ENCODE measurements around the gene ATP5F1E. TPM values are rescaled to one million over a fixed set of nuclear protein-coding genes. Genes with fewer than 3 reads are reported as not detected.

ATP5F1E gene
- total RNA-seq, 4 donors from 2014 or later = 13.3 to 57.8 (median 32.4) TPM

DNA sequence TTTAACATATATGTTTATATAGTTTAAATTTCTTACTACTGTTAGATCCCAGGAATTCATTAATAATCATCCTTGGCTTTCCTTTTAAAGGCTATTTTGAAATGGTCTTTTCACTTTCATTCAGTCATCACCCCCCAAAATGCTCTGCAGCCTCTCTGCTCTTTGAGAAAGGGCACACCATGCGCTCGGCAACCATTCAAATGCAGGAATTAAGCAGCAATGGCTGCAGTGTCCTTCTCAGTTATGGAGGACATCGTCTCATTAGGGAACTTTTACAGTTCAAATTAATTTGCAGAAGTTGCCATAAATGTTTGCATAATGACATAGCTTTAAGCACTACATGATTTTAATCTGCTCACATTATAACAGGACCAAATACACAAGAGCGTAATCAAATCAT is 6.6 kb downstream of the ATP5F1E start:
- no peaks in the 10 kb centered on the region for H3K9me3 ChIP-seq
- H3K27me3 ChIP-seq = no peaks in the 10 kb centered on the region
- WGBS, 2 donors = 96% methylated on average over 4 of the region's 4 CpGs
- no peak overlapping the region for H3K27ac ChIP-seq
- intact Hi-C loops (cut with DNase I) = no loop called here
- H3K4me1 ChIP-seq = peaks cover 20 to 25% of the 10 kb centered on the region in 2 donors
- TF ChIP-seq, protein P1, sequence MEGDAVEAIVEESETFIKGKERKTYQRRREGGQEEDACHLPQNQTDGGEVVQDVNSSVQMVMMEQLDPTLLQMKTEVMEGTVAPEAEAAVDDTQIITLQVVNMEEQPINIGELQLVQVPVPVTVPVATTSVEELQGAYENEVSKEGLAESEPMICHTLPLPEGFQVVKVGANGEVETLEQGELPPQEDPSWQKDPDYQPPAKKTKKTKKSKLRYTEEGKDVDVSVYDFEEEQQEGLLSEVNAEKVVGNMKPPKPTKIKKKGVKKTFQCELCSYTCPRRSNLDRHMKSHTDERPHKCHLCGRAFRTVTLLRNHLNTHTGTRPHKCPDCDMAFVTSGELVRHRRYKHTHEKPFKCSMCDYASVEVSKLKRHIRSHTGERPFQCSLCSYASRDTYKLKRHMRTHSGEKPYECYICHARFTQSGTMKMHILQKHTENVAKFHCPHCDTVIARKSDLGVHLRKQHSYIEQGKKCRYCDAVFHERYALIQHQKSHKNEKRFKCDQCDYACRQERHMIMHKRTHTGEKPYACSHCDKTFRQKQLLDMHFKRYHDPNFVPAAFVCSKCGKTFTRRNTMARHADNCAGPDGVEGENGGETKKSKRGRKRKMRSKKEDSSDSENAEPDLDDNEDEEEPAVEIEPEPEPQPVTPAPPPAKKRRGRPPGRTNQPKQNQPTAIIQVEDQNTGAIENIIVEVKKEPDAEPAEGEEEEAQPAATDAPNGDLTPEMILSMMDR (IDR thresholded peaks at IDR 0.05) = no peak
- H3K36me3 ChIP-seq = peaks cover 46 to 47% of the 10 kb centered on the region in 2 donors
- no peak overlapping the region for H3K4me3 ChIP-seq (replicated peaks in 1 of 3)
- DNase-seq = no peak

DNA sequence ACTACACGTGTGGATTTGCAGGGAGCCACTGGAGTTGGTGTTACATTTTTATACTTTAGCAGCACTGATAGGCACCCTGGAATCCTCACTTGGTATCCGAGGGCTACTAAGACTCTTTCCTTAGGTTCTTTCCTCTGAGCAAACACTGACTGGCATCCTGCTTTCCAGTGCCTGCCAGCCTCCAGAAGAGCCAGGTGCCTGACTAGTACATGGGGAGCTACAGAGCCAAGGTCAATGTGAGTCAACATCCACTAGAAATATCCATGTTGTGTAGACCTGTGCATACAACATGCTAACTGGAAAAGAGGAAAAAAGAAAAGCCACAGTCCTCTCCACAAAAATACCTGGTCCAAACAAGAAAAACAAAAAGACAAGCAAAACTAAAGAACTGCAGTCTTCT is 7.0 kb downstream of the ATP5F1E start:
- Histone ChIP-seq H3K9me3 (no peaks in the 10 kb centered on the region), H3K4me1 (peaks cover 16 to 21% of the 10 kb centered on the region in 2 donors), H3K27me3 (no peaks in the 10 kb centered on the region), H3K27ac (no peak overlapping the region), H3K4me3 (replicated peaks in 1 of 3) (no peak overlapping the region), H3K36me3 (peaks cover 46% of the 10 kb centered on the region in 2 donors)
- intact Hi-C loops (cut with DNase I) = no loop called here
- no peak for DNase-seq
- TF ChIP-seq, protein P1 (IDR thresholded peaks at IDR 0.05) = no peak
- TF ChIP-seq POLR2A (IDR thresholded peaks at IDR 0.05) = no peak
- WGBS, 2 donors = 71 to 94% methylated on average over 2 of the region's 2 CpGs

DNA sequence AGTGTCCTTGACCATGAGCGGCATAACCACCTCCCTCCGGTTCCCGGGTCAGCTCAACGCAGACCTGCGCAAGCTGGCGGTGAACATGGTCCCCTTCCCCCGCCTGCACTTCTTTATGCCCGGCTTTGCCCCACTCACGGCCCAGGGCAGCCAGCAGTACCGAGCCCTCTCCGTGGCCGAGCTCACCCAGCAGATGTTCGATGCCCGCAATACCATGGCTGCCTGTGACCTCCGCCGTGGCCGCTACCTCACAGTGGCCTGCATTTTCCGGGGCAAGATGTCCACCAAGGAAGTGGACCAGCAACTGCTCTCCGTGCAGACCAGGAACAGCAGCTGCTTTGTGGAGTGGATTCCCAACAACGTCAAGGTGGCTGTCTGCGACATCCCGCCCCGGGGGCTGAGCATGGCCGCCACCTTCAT is 8.0 kb downstream of the ATP5F1E start:
- DNase-seq = no peak
- peaks cover 10 to 13% of the 10 kb centered on the region in 2 donors for H3K4me1 ChIP-seq
- intact Hi-C loops (cut with DNase I) = no loop called here
- no peak overlapping the region for H3K27ac ChIP-seq
- peaks cover 43 to 44% of the 10 kb centered on the region in 2 donors for H3K36me3 ChIP-seq
- TF ChIP-seq, protein P1 (IDR thresholded peaks at IDR 0.05) = no peak
- no peak for TF ChIP-seq POLR2A (IDR thresholded peaks at IDR 0.05)
- H3K4me3 ChIP-seq (replicated peaks in 1 of 3) = no peak overlapping the region
- H3K9me3 ChIP-seq = no peaks in the 10 kb centered on the region
- H3K27me3 ChIP-seq = no peaks in the 10 kb centered on the region
- WGBS, 2 donors = 93 to 96% methylated on average over 24 of the region's 24 CpGs

DNA sequence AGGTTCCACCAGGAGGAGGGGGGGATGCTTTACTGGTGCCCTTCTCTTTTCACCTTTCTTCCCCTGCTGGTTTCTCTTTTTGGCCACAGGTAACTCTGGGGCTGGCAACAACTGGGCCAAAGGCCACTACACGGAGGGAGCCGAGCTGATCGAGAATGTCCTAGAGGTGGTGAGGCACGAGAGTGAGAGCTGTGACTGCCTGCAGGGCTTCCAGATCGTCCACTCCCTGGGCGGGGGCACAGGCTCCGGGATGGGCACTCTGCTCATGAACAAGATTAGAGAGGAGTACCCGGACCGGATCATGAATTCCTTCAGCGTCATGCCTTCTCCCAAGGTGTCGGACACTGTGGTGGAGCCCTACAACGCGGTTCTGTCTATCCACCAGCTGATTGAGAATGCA is 8.5 kb downstream of the ATP5F1E start:
- WGBS, 2 donors = 90 to 96% methylated on average over 13 of the region's 13 CpGs
- no peak for DNase-seq

DNA sequence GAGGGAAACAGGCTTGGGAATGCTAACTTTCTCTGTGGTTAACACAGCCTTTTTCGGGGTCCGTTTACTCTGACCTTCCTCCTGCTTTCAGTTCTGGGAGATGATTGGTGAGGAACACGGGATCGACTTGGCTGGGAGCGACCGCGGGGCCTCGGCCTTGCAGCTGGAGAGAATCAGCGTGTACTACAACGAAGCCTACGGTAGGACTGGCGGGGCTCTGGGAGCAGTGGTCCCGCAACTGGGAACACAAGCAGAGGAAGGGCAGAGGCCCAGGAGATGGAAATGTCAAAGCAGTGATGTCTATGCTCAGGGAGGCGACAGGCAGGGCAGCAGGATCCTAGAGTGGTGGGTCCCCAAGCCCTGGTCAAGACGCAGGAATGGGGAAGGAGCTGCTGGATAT is 9.4 kb downstream of the ATP5F1E start:
- no peaks in the 10 kb centered on the region for H3K27me3 ChIP-seq
- no peaks in the 10 kb centered on the region for H3K4me1 ChIP-seq
- TF ChIP-seq, protein P1 (IDR thresholded peaks at IDR 0.05) = no peak
- TF ChIP-seq POLR2A (IDR thresholded peaks at IDR 0.05) = no peak
- H3K4me3 ChIP-seq (replicated peaks in 1 of 3) = no peak overlapping the region
- 94 to 95% methylated on average over 15 of the region's 15 CpGs for WGBS, 2 donors
- no peaks in the 10 kb centered on the region for H3K9me3 ChIP-seq
- no peak overlapping the region for H3K27ac ChIP-seq
- H3K36me3 ChIP-seq = peaks cover 36 to 44% of the 10 kb centered on the region in 2 donors
- intact Hi-C loops (cut with DNase I) = no loop called here
- DNase-seq = no peak

More for the DNA sequence above, 8.5 kb downstream of the ATP5F1E start:
- Histone ChIP-seq H3K36me3 (peaks cover 42 to 44% of the 10 kb centered on the region in 2 donors), H3K4me3 (replicated peaks in 1 of 3) (no peak overlapping the region), H3K27ac (no peak overlapping the region), H3K9me3 (no peaks in the 10 kb centered on the region), H3K27me3 (no peaks in the 10 kb centered on the region), H3K4me1 (peaks cover 5 to 8% of the 10 kb centered on the region in 2 donors)
- intact Hi-C loops (cut with DNase I) = no loop called here
- TF ChIP-seq POLR2A (IDR thresholded peaks at IDR 0.05) = no peak
